PC-3 (cell line): Measurements from ENCODE around the gene MRPL30.

Experiments
- EZH2 ChIP-seq: fragments of 300-600 bp; sonication (generic); IDR thresholded peaks from one replicate; pipeline ENCODE4 v1.6.1; 2017; ENCODE audit warnings: antibody characterized with exemption, mild to moderate bottlenecking, low read length; ENCODE audit not compliant: unreplicated experiment
- TF ChIP-seq, protein P1 (sequence below): fragments of 300-600 bp; sonication (generic); conservative IDR thresholded peaks from 2 replicates; pipeline ENCODE4 v1.5.1; 2017; ENCODE audit warnings: antibody characterized with exemption, low read depth, mild to moderate bottlenecking, low read length

- TF ChIP-seq, protein P1, sequence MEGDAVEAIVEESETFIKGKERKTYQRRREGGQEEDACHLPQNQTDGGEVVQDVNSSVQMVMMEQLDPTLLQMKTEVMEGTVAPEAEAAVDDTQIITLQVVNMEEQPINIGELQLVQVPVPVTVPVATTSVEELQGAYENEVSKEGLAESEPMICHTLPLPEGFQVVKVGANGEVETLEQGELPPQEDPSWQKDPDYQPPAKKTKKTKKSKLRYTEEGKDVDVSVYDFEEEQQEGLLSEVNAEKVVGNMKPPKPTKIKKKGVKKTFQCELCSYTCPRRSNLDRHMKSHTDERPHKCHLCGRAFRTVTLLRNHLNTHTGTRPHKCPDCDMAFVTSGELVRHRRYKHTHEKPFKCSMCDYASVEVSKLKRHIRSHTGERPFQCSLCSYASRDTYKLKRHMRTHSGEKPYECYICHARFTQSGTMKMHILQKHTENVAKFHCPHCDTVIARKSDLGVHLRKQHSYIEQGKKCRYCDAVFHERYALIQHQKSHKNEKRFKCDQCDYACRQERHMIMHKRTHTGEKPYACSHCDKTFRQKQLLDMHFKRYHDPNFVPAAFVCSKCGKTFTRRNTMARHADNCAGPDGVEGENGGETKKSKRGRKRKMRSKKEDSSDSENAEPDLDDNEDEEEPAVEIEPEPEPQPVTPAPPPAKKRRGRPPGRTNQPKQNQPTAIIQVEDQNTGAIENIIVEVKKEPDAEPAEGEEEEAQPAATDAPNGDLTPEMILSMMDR: no peak
- TF ChIP-seq EZH2: no peak
Measured at GRCh38 chr2:99140056-99140859, 40.7 kb upstream of the MRPL30 start.
